Mesenchymal stem cell (in vitro differentiated cells and primary cell): ENCODE data around the gene PIWIL1.

Experiments
- DNase-seq: peaks from one replicate; pipeline ENCODE4 v3.0.0-alpha.2; 2013
- H2AFZ ChIP-seq: one replicate; pipeline ENCODE4 v1.6.1; 2013; ENCODE audit warnings: low read depth, mild to moderate bottlenecking, control low read depth, inconsistent platforms, low read length, moderate library complexity
- H2AK5ac ChIP-seq: 2 replicates; pipeline ENCODE4 v1.6.1; 2013; ENCODE audit warnings: low read length, moderate library complexity, mild to moderate bottlenecking, inconsistent platforms; ENCODE audit not compliant: severe bottlenecking
- H2BK120ac ChIP-seq: one replicate; pipeline ENCODE4 v1.6.1; 2013; ENCODE audit warnings: low read depth, mild to moderate bottlenecking, inconsistent platforms, low read length, moderate library complexity
- H2BK12ac ChIP-seq, 2 experiments: one replicate each; pipeline ENCODE4 v1.6.1; 2013; ENCODE audit warnings: inconsistent platforms in 2 of 2, low read length in 2 of 2, mild to moderate bottlenecking in 2 of 2, moderate library complexity in 2 of 2, control low read depth in 1 of 2
- H2BK15ac ChIP-seq: one replicate; pipeline ENCODE4 v1.6.1; 2013; ENCODE audit warnings: mild to moderate bottlenecking, low read depth, inconsistent platforms; ENCODE audit not compliant: poor library complexity, severe bottlenecking
- H2BK5ac ChIP-seq: 2 replicates; pipeline ENCODE4 v1.6.1; 2013; ENCODE audit warnings: low read depth, mild to moderate bottlenecking, low read length, control low read depth, inconsistent platforms; ENCODE audit not compliant: poor library complexity, severe bottlenecking
- H3K14ac ChIP-seq, 2 experiments: one replicate each; pipeline ENCODE4 v1.6.1; 2013; ENCODE audit warnings: inconsistent platforms in 2 of 2, low read length in 2 of 2, control low read depth in 1 of 2, mild to moderate bottlenecking in 1 of 2, moderate library complexity in 1 of 2
- H3K18ac ChIP-seq, 2 experiments: one replicate each; pipeline ENCODE4 v1.6.1; 2013; ENCODE audit warnings: inconsistent platforms in 2 of 2, low read length in 2 of 2, control low read depth in 1 of 2, low read depth in 1 of 2, mild to moderate bottlenecking in 1 of 2
- H3K23ac ChIP-seq, 2 experiments: one replicate each; pipeline ENCODE4 v1.6.1; 2013; ENCODE audit warnings: inconsistent platforms in 2 of 2, low read length in 2 of 2, mild to moderate bottlenecking in 2 of 2, moderate library complexity in 2 of 2, control low read depth in 1 of 2
- H3K27ac ChIP-seq: 2 replicates; pipeline ENCODE4 v1.5.1; 2013; ENCODE audit warnings: mild to moderate bottlenecking, moderate library complexity, low read length, control low read depth, inconsistent platforms; ENCODE audit not compliant: poor library complexity, severe bottlenecking
- H3K27me3 ChIP-seq, 2 experiments: 2 replicates each; pipeline versions ENCODE4 v1.6.1 to v1.7.0; 2013; ENCODE audit warnings: low read length in 2 of 2, mild to moderate bottlenecking in 2 of 2, moderate library complexity in 2 of 2, control low read depth in 1 of 2, inconsistent platforms in 1 of 2; ENCODE audit not compliant: control insufficient read depth in 1 of 2, insufficient read depth in 1 of 2
- H3K36me3 ChIP-seq, 2 experiments: 2 replicates each; pipeline versions ENCODE4 v1.6.1 to v1.7.0; 2013; ENCODE audit warnings: low read length in 2 of 2, control low read depth in 1 of 2, inconsistent platforms in 1 of 2, low read depth in 1 of 2, mild to moderate bottlenecking in 1 of 2; ENCODE audit not compliant: insufficient read depth in 2 of 2, control insufficient read depth in 1 of 2
- H3K4ac ChIP-seq, 2 experiments: one replicate each; pipeline ENCODE4 v1.6.1; 2013; ENCODE audit warnings: inconsistent platforms in 2 of 2, low read length in 2 of 2, mild to moderate bottlenecking in 2 of 2, moderate library complexity in 2 of 2, control low read depth in 1 of 2, low read depth in 1 of 2
- H3K4me1 ChIP-seq: 2 replicates; pipeline ENCODE4 v1.6.1; 2013; ENCODE audit warnings: low read depth, low read length, control low read depth; ENCODE audit not compliant: control insufficient read depth, insufficient read depth
- H3K4me2 ChIP-seq: 2 replicates; pipeline ENCODE4 v1.6.1; 2013; ENCODE audit warnings: low read length, mild to moderate bottlenecking, inconsistent platforms; ENCODE audit not compliant: poor library complexity, severe bottlenecking
- H3K4me3 ChIP-seq, 2 experiments: 2 replicates each; pipeline versions ENCODE4 v1.5.1 to v1.7.0; 2013; ENCODE audit warnings: low read length in 2 of 2, mild to moderate bottlenecking in 2 of 2, control low read depth in 1 of 2, low read depth in 1 of 2; ENCODE audit not compliant: insufficient read depth in 1 of 2
- H3K79me1 ChIP-seq: replicated peaks from 2 replicates; pipeline ENCODE4 v1.6.1; 2013; ENCODE audit warnings: mild to moderate bottlenecking, control low read depth, low read length, inconsistent platforms; ENCODE audit not compliant: poor library complexity, severe bottlenecking
- H3K9ac ChIP-seq: 2 replicates; pipeline ENCODE4 v1.7.0; 2013; ENCODE audit warnings: mild to moderate bottlenecking, low read length, moderate library complexity
- H3K9me3 ChIP-seq: 2 replicates; pipeline ENCODE4 v1.7.0; 2013; ENCODE audit warnings: mild to moderate bottlenecking, low read length; ENCODE audit not compliant: control insufficient read depth
- H4K8ac ChIP-seq: one replicate; pipeline ENCODE4 v1.6.1; 2013; ENCODE audit warnings: inconsistent platforms, mild to moderate bottlenecking, low read length, moderate library complexity
- H4K91ac ChIP-seq: one replicate; pipeline ENCODE4 v1.6.1; 2013; ENCODE audit warnings: mild to moderate bottlenecking, low read length, inconsistent platforms
- WGBS: methylation state at CpG from one replicate; pipeline ENCODE4 v1.1.7; 2013; ENCODE audit warnings: mixed read lengths; 5-methylcytosine and 5-hydroxymethylcytosine counted together

Gene PIWIL1

GRCh38 chr12:130396667-130397066, 59.0 kb downstream of the PIWIL1 start:
- Histone ChIP-seq H2BK12ac (no peak overlapping the region), H2BK15ac (no peak overlapping the region), H4K91ac (no peak overlapping the region), H3K4me3 (no peak overlapping the region), H3K23ac (no peak overlapping the region), H3K36me3 (no peaks in the 10 kb centered on the region), H3K4ac (no peak overlapping the region), H3K27me3 (no peaks in the 10 kb centered on the region), H2AFZ (no peak overlapping the region), H3K9me3 (no peaks in the 10 kb centered on the region), H3K27ac (no peak overlapping the region), H3K4me2 (no peak overlapping the region), H4K8ac (no peak overlapping the region), H2BK5ac (no peak overlapping the region), H3K14ac (no peak overlapping the region), H3K79me1 (no peaks in the 10 kb centered on the region), H3K18ac (no peak overlapping the region), H3K4me1 (no peaks in the 10 kb centered on the region), H3K9ac (no peak overlapping the region), H2BK120ac (no peak overlapping the region), H2AK5ac (no peak overlapping the region)
- WGBS = 59% methylated on average over 2 of the region's 2 CpGs
- no peak for DNase-seq

DNA sequence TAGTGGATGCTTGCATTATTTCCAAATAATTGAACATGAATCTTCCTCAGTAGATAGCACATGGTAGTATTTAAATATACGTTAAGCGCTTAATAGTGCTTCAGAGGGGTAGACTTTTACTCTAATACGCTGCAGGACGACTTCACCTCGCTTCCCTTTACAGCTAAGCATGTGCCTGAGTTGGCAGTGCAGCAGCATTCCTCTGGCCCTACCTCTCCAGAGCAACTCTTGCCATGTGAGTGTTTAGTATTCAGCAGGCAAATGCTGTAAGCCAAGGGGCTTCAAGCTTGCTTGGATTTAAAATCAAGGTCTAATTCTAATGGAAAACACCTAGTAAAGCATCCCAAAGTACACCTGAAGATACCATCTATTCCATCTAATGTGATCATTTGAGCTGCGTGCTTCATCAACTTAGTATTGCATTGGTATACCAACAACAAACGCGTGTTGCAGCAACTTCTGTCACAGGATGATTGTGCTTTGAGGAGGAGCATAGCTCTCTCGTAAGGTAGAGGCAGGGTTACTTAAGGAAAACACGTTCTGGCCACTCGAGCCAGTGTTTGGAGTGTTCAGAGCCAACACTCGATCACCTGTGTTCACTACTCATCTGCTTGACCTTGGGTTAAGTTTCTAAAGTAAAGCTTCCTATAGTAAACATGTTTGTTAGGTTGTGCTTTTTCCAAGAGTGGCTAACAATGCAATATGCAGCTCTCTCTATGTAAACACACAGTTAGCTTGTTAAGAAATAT, 60.6 kb downstream of the PIWIL1 start:
- no peak overlapping the region for H3K4me2 ChIP-seq
- H4K91ac ChIP-seq = no peak overlapping the region
- no peak overlapping the region for H2BK5ac ChIP-seq
- no peaks in the 10 kb centered on the region for H3K9me3 ChIP-seq
- no peak overlapping the region for H2BK120ac ChIP-seq
- no peak overlapping the region for H2AK5ac ChIP-seq
- DNase-seq = no peak
- no peak overlapping the region for H3K14ac ChIP-seq
- H2AFZ ChIP-seq = no peak overlapping the region
- no peak overlapping the region for H2BK15ac ChIP-seq
- H3K36me3 ChIP-seq = no peaks in the 10 kb centered on the region
- H3K27ac ChIP-seq = no peak overlapping the region
- no peak overlapping the region for H3K9ac ChIP-seq
- H3K4ac ChIP-seq = no peak overlapping the region
- no peaks in the 10 kb centered on the region for H3K79me1 ChIP-seq
- H3K23ac ChIP-seq = no peak overlapping the region
- no peak overlapping the region for H3K18ac ChIP-seq
- H2BK12ac ChIP-seq = no peak overlapping the region
- WGBS = 72% methylated on average over 11 of the region's 12 CpGs
- no peak overlapping the region for H4K8ac ChIP-seq
- no peaks in the 10 kb centered on the region for H3K27me3 ChIP-seq
- no peak overlapping the region for H3K4me3 ChIP-seq
- no peaks in the 10 kb centered on the region for H3K4me1 ChIP-seq

GRCh38 chr12:130401703-130402102, 64.0 kb downstream of the PIWIL1 start:
- no peak overlapping the region for H3K18ac ChIP-seq
- H2BK15ac ChIP-seq = no peak overlapping the region
- no peak overlapping the region for H3K4me2 ChIP-seq
- no peak overlapping the region for H3K4ac ChIP-seq
- H4K8ac ChIP-seq = no peak overlapping the region
- no peak overlapping the region for H2BK120ac ChIP-seq
- no peak overlapping the region for H2BK12ac ChIP-seq
- no peak overlapping the region for H2AFZ ChIP-seq
- no peaks in the 10 kb centered on the region for H3K36me3 ChIP-seq
- H3K14ac ChIP-seq = no peak overlapping the region
- no peaks in the 10 kb centered on the region for H3K4me1 ChIP-seq
- no peaks in the 10 kb centered on the region for H3K79me1 ChIP-seq
- 80% methylated on average over 6 of the region's 6 CpGs for WGBS
- no peaks in the 10 kb centered on the region for H3K9me3 ChIP-seq
- no peak for DNase-seq
- no peak overlapping the region for H2AK5ac ChIP-seq
- no peak overlapping the region for H2BK5ac ChIP-seq
- H4K91ac ChIP-seq = no peak overlapping the region
- H3K27me3 ChIP-seq = no peaks in the 10 kb centered on the region
- no peak overlapping the region for H3K9ac ChIP-seq
- no peak overlapping the region for H3K4me3 ChIP-seq
- no peak overlapping the region for H3K23ac ChIP-seq
- no peak overlapping the region for H3K27ac ChIP-seq

DNA sequence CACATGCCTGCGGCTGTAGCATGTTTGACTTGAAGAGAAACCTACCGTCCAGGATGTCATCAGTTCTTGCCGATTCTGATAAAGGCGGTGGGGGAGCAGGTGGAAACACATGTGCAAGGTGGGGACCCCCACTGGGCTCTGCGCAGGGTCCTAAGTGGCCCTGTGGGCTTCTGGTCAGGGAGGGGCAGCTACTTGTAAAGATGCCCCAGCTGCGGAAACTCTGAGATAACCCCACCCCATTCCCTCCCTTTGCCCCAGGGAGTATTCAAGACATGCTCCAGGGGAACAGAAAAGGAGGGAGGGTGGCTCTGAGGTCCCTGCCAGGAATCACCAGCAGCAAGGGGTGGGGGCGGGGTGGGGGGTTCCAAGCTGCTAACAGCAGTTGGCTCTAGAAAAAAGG, 67.6 kb downstream of the PIWIL1 start:
- Histone ChIP-seq H3K9me3 (no peaks in the 10 kb centered on the region), H3K4me1 (no peaks in the 10 kb centered on the region), H3K36me3 (no peaks in the 10 kb centered on the region), H3K4me3 (no peak overlapping the region), H3K4me2 (no peak overlapping the region), H3K27me3 (no peaks in the 10 kb centered on the region), H3K27ac (no peak overlapping the region), H2BK120ac (no peak overlapping the region), H3K18ac (no peak overlapping the region), H2AK5ac (no peak overlapping the region), H2BK12ac (no peak overlapping the region), H4K91ac (no peak overlapping the region), H3K4ac (no peak overlapping the region), H3K14ac (no peak overlapping the region), H4K8ac (no peak overlapping the region), H2BK5ac (no peak overlapping the region), H3K79me1 (no peaks in the 10 kb centered on the region), H2BK15ac (no peak overlapping the region), H3K9ac (no peak overlapping the region), H3K23ac (no peak overlapping the region), H2AFZ (no peak overlapping the region)
- WGBS = 45% methylated on average over 6 of the region's 7 CpGs
- DNase-seq = no peak
